Measurements from ENCODE around the gene OSBPL3.

DNA sequence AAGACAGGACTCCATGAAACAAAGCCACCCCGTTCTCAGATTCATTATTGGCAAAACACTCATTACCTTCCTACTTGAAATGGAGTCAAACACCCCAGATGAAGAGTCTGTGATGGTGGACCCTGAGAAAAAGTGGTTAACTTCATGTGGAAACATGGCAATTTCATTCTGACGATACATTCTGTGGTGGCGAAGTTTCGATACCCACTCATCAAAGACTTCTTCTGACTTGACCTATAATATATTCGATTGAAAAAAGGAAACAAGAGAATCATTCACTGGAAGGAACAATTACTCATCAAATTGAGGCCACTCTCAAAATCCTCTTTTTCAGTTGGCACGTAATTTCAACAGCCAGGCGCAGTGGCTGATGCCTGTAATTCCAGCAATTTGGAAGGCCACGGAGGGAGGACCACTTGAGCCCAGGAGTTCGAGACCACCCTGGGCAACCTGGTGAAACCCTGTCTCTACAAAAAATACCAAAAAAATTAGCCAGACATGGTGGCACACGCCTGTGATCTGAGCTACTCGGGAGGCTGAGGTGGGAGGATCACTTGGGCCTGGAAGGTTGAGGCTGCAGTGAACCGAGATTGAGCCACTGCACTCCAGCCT lies 113.9 kb downstream of the OSBPL3 start:
- no peak for TF ChIP-seq POLR2AphosphoS5 (IDR thresholded peaks at IDR 0.05; ENCODE audit: low read depth, low read length)
- TF ChIP-seq, protein P1, sequence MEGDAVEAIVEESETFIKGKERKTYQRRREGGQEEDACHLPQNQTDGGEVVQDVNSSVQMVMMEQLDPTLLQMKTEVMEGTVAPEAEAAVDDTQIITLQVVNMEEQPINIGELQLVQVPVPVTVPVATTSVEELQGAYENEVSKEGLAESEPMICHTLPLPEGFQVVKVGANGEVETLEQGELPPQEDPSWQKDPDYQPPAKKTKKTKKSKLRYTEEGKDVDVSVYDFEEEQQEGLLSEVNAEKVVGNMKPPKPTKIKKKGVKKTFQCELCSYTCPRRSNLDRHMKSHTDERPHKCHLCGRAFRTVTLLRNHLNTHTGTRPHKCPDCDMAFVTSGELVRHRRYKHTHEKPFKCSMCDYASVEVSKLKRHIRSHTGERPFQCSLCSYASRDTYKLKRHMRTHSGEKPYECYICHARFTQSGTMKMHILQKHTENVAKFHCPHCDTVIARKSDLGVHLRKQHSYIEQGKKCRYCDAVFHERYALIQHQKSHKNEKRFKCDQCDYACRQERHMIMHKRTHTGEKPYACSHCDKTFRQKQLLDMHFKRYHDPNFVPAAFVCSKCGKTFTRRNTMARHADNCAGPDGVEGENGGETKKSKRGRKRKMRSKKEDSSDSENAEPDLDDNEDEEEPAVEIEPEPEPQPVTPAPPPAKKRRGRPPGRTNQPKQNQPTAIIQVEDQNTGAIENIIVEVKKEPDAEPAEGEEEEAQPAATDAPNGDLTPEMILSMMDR (IDR thresholded peaks at IDR 0.05) = no peak
- no peak for TF ChIP-seq TCF7L2 (IDR thresholded peaks at IDR 0.05; ENCODE audit: low read depth, low read length)

Data from Panc1 (cell line).